ENCODE data around the gene KCNMB1.

The KCNMB1 gene

GRCh38 chr5:170375283-170375682 is 13.9 kb downstream of the KCNMB1 start:
- no peak for DNase-seq (ENCODE audit: low spot score)

- DNase-seq (ENCODE audit: low spot score), result no peak
These were observed 16.2 kb downstream of the KCNMB1 start for GRCh38 chr5:170372971-170373370.

GRCh38 chr5:170368586-170368985 is 20.6 kb downstream of the KCNMB1 start:
- DNase-seq (ENCODE audit: low spot score), result peak; percentile 46

- no peak for DNase-seq (ENCODE audit: low spot score)
These were observed 22.9 kb downstream of the KCNMB1 start for GRCh38 chr5:170366276-170366675.

GRCh38 chr5:170365831-170366230 is 23.3 kb downstream of the KCNMB1 start:
- DNase-seq (ENCODE audit: low spot score), result no peak

GRCh38 chr5:170365011-170365410 is 24.2 kb downstream of the KCNMB1 start:
- DNase-seq (ENCODE audit: low spot score), result no peak

GRCh38 chr5:170363671-170364070 is 25.5 kb downstream of the KCNMB1 start:
- DNase-seq (ENCODE audit: low spot score), result peak; percentile 46

GRCh38 chr5:170362656-170363055 is 26.5 kb downstream of the KCNMB1 start:
- DNase-seq (ENCODE audit: low spot score), result no peak

GRCh38 chr5:170362102-170362501 is 27.1 kb downstream of the KCNMB1 start:
- peak; percentile 70 for DNase-seq (ENCODE audit: low spot score)

- no peak for DNase-seq (ENCODE audit: low spot score)
These were observed 27.6 kb downstream of the KCNMB1 start for GRCh38 chr5:170361616-170362015.

- DNase-seq (ENCODE audit: low spot score), result no peak
These were observed 28.1 kb downstream of the KCNMB1 start for GRCh38 chr5:170361116-170361515.

- no peak for DNase-seq (ENCODE audit: low spot score)
These were observed 28.5 kb downstream of the KCNMB1 start for GRCh38 chr5:170360709-170361108.

- DNase-seq (ENCODE audit: low spot score), result peak; percentile 77
These were observed 31.2 kb downstream of the KCNMB1 start for GRCh38 chr5:170357955-170358444.

- DNase-seq (ENCODE audit: low spot score), result no peak
These were observed 33.5 kb downstream of the KCNMB1 start for GRCh38 chr5:170355601-170356098.

- no peak for DNase-seq (ENCODE audit: low spot score)
These were observed 35.2 kb downstream of the KCNMB1 start for GRCh38 chr5:170353961-170354360.

- DNase-seq (ENCODE audit: low spot score), result no peak
These were observed 36.0 kb downstream of the KCNMB1 start for GRCh38 chr5:170353011-170353761.

GRCh38 chr5:170348137-170348633 is 41.0 kb downstream of the KCNMB1 start:
- peak; percentile 53 for DNase-seq (ENCODE audit: low spot score)

GRCh38 chr5:170347022-170347567 is 42.1 kb downstream of the KCNMB1 start:
- DNase-seq (ENCODE audit: low spot score), result no peak

- no peak for DNase-seq (ENCODE audit: low spot score)
These were observed 43.2 kb downstream of the KCNMB1 start for GRCh38 chr5:170345971-170346370.

GRCh38 chr5:170343177-170343576 is 46.0 kb downstream of the KCNMB1 start:
- DNase-seq (ENCODE audit: low spot score), result no peak

GRCh38 chr5:170342153-170342725 is 46.9 kb downstream of the KCNMB1 start:
- DNase-seq (ENCODE audit: low spot score), result no peak

GRCh38 chr5:170341545-170341944 is 47.6 kb downstream of the KCNMB1 start:
- no peak for DNase-seq (ENCODE audit: low spot score)

GRCh38 chr5:170339780-170340167 is 49.4 kb downstream of the KCNMB1 start:
- no peak for DNase-seq (ENCODE audit: low spot score)

Data from pons (tissue), 1 donor.